ENCODE results near the gene LBHD1.
A peak's percentile ranks its signal among the peaks of the same experiment; 100 is the strongest.

The LBHD1 gene

DNA sequence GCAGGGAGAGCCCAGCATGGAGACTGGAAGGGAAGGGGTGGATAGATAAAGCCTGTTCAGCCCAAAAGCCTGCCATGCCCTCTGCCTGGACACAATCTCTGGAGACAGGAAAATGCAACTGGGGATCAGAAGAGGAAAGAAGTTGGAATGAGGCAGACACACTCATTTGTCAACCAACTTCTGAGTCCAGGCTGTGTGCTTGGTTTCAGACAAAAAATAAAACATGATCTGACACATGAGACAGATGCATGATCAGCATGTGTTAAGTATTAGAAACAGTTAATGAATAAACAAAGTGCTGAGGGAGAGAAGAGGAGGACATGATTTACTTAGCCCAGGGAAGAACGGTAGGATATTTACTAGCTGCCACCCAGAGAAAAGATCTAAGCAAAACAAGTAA, 16.4 kb upstream of the LBHD1 start:
- Histone ChIP-seq H3K27ac (no peak overlapping the region), H3K36me3 (peaks cover 36% of the 10 kb centered on the region), H3K9me3 (no peaks in the 10 kb centered on the region), H3K4me1 (ENCODE audit: control insufficient read depth in 1 of 2, insufficient read depth in 1 of 2, low read depth in 1 of 2, low read length in 1 of 2) (peaks cover 4 to 5% of the 10 kb centered on the region in 2 experiments), H3K27me3 (peaks cover 35% of the 10 kb centered on the region), H3K4me3 (ENCODE audit: low read depth in 1 of 2, low read length in 1 of 2) (no peak overlapping the region)
- TF ChIP-seq, protein P1, sequence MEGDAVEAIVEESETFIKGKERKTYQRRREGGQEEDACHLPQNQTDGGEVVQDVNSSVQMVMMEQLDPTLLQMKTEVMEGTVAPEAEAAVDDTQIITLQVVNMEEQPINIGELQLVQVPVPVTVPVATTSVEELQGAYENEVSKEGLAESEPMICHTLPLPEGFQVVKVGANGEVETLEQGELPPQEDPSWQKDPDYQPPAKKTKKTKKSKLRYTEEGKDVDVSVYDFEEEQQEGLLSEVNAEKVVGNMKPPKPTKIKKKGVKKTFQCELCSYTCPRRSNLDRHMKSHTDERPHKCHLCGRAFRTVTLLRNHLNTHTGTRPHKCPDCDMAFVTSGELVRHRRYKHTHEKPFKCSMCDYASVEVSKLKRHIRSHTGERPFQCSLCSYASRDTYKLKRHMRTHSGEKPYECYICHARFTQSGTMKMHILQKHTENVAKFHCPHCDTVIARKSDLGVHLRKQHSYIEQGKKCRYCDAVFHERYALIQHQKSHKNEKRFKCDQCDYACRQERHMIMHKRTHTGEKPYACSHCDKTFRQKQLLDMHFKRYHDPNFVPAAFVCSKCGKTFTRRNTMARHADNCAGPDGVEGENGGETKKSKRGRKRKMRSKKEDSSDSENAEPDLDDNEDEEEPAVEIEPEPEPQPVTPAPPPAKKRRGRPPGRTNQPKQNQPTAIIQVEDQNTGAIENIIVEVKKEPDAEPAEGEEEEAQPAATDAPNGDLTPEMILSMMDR (IDR thresholded peaks at IDR 0.05) = no peak

DNA sequence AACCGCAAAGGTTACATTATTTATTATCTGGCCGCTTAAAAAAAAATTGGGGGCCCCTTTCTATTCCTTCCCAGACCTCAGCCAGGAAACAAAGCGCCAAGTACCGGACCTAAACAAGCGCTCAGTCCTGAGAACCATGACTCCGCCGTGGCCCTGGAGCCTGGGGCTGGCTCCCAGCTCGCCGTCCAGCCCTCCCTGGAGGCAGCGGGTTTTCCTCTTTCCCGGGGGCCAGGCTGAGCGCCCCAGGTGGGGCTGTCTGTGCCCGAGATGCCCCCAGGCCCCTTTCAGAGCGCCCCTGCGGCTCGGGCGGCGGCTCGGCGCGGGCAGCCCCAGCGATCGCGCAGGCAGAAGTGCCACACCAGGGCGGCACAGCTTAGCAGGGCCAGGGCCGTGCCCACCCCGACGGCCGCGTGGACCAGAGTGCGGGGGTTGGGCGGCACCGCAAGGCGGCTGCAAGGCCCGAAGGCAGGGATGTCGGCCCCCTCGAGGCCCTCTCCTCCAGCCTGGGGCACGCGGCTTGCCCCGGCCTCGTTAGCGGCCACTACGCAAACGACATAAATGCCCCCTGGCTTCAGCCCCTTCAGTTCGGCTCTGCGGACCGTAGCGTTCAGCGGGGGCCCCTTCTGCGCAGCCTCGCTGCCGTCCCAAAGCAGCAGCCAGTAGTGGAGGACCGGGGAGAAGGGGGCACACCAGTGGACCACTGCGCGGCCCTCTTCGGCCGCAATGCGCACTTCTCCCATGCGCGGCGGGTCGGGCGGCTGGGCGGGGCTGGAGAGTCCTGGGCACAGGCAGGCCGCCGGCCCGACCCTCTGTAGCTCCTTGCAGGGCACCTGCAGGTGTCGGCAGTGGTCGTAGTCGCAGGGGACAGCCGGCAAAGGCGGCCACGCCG, 15.7 kb upstream of the LBHD1 start:
- TF ChIP-seq, protein P1 (IDR thresholded peaks at IDR 0.05) = no peak
- Histone ChIP-seq H3K36me3 (peaks cover 29% of the 10 kb centered on the region), H3K9me3 (no peaks in the 10 kb centered on the region), H3K27ac (no peak overlapping the region), H3K4me3 (ENCODE audit: low read depth in 1 of 2, low read length in 1 of 2) (peak overlapping the region; percentile 10 to 39), H3K4me1 (ENCODE audit: control insufficient read depth in 1 of 2, insufficient read depth in 1 of 2, low read depth in 1 of 2, low read length in 1 of 2) (peaks cover 4 to 5% of the 10 kb centered on the region in 2 experiments), H3K27me3 (peaks cover 35% of the 10 kb centered on the region)

DNA sequence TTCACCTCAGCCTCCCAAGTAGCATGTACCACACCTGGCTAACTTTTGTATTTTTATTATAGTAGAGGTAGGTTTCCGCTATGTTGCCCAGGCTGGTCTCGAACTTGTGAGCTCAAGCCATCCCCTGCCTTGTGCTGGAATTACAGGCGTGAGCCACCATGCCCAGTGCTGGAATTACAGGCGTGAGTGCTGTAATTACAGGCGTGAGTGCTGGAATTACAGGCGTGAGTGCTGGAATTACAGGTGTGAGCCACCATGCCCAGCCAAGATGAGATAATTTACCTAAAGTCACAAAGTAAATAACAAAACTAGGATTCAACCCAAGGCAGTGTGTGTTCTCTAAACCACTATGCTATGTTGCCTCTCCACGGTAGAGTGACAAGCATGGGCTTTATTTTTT, 10.5 kb upstream of the LBHD1 start:
- TF ChIP-seq, protein P1 (IDR thresholded peaks at IDR 0.05) = no peak

DNA sequence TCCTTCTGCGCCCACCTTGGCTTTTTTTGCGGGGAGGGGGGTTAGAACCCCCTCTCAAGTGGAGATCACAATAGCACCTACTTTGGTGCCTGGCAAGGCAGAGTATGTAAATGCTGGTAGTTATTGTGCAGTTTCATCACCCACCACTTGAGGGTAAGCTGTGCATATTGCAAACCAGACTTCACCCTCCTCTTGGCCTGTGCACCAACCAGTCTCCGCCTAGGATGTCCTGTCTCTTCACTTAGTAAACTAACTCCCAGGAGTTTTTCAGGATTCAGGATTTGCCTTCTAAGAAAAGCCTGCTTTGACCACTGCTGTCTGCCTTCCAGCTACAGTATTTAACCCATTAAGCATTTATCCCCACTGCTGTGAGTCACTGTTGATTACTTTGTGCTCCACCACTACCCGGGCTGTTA, 8.8 kb upstream of the LBHD1 start:
- no peaks in the 10 kb centered on the region for H3K9me3 ChIP-seq
- no peak overlapping the region for H3K27ac ChIP-seq
- TF ChIP-seq, protein P1 (IDR thresholded peaks at IDR 0.05) = no peak
- peaks cover 22% of the 10 kb centered on the region for H3K36me3 ChIP-seq
- H3K27me3 ChIP-seq = no peaks in the 10 kb centered on the region
- H3K4me1 ChIP-seq (ENCODE audit: control insufficient read depth in 1 of 2, insufficient read depth in 1 of 2, low read depth in 1 of 2, low read length in 1 of 2) = peaks cover 17 to 20% of the 10 kb centered on the region in 2 experiments
- no peak overlapping the region for H3K4me3 ChIP-seq (ENCODE audit: low read depth in 1 of 2, low read length in 1 of 2)

More for the DNA sequence above, 10.5 kb upstream of the LBHD1 start:
- Histone ChIP-seq H3K27ac (no peak overlapping the region), H3K27me3 (peaks cover 16% of the 10 kb centered on the region), H3K36me3 (peaks cover 5% of the 10 kb centered on the region), H3K4me1 (ENCODE audit: control insufficient read depth in 1 of 2, insufficient read depth in 1 of 2, low read depth in 1 of 2, low read length in 1 of 2) (peaks cover 14 to 16% of the 10 kb centered on the region in 2 experiments), H3K9me3 (no peaks in the 10 kb centered on the region), H3K4me3 (ENCODE audit: low read depth in 1 of 2, low read length in 1 of 2) (no peak overlapping the region)

DNA sequence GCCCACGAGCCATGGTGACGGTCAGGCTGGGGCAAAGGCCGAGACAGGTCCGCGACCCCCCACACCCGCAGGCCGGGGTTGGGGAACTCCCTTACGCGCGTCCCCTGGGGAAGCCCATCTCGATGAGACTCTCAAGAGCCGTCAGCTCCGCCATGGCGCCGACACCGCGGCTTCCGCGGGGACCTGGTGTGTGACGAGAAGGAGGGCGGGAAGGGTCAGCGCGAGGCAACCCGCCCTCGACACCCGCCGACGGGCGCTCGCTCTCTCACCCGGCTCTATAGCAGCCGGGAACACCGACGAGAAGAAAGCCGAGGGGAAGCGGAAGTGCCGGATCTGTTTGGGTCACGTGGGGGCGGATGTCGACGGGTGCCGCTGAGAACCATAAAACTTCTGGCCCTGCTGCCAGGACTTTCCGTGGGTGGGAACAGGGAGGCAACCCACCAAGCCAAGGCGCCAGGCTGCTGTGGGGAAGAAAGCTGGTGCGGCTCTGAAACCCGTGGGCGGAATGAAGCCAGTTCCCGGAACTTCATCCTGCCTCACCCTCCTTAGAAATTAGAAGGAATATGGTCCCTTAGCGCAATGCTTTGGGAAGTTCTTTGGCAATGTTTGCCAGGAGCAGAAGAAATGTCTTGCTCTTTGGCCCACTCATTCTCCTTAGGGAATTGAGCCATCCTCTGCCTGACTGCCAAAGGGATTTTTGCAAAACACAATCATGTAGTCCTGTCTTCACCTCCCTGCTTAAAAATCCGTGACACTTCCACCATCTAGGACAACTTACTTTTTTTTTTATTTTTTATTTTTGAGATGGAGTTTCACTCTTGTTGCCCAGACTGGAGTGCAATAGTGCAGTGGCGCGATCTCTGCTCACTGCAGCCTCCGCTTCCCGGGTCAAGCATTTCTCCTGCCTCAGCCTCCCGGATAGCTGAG, 7.0 kb upstream of the LBHD1 start, which contains the start of gene UBXN1:
TSS of gene UBXN1 (minus strand) at position 304 of the 927 bp plus-strand sequence. CDS start at position 154, 150 bp downstream.
- Histone ChIP-seq H3K27me3 (no peaks in the 10 kb centered on the region), H3K36me3 (peaks cover 37% of the 10 kb centered on the region), H3K27ac (peak within 1 kb of the TSS; percentile 90), H3K9me3 (no peaks in the 10 kb centered on the region), H3K4me3 (ENCODE audit: low read depth in 1 of 2, low read length in 1 of 2) (peak within 1 kb of the TSS; percentile 87 to 98), H3K4me1 (ENCODE audit: control insufficient read depth in 1 of 2, insufficient read depth in 1 of 2, low read depth in 1 of 2, low read length in 1 of 2) (peaks cover 17 to 20% of the 10 kb centered on the region in 2 experiments)
- TF ChIP-seq, protein P1 (IDR thresholded peaks at IDR 0.05) = no peak

All from neutrophil (primary cell).